SK-N-SH (cell line): ENCODE data around the gene HLA-DOB. TPM values are rescaled to one million over a fixed set of nuclear protein-coding genes. Genes with fewer than 3 reads are reported as not detected.

Source experiments
- CTCF ChIA-PET: fragments of 300-600, 350-600 bp; formaldehyde crosslinking; extraction: SDS; loops from one replicate; lab custom pipeline; 2021; lab: Yijun Ruan, JAX
- POLR2A ChIA-PET: fragments of 350-600 bp; sonication (Branson Sonifier 250); formaldehyde crosslinking; extraction: SDS; loops from one replicate; lab custom pipeline; 2020; ENCODE audit warnings: antibody characterized with exemption, inconsistent platforms; lab: Yijun Ruan, JAX
- DNase-seq: peaks from one replicate; pipeline ENCODE4 v3.0.0; 2012
- H2AFZ ChIP-seq: fragments of 200-600 bp; sonication (generic); 2 replicates; pipeline ENCODE4 v1.8.1; 2016; ENCODE audit warnings: antibody characterized with exemption, mild to moderate bottlenecking, low read depth
- H3F3A ChIP-seq: fragments of 200-600 bp; sonication (generic); replicated peaks from 2 replicates; pipeline ENCODE3; 2016; ENCODE audit warnings: antibody characterized with exemption, mild to moderate bottlenecking; ENCODE audit not compliant: insufficient read depth
- H3K27ac ChIP-seq, 2 experiments: fragments of 200-500 bp in 1 of 2; fragments of 200-600 bp in 1 of 2; sonication (Bioruptor generic) in 1 of 2; sonication (generic), shearing (Covaris generic) in 1 of 2; 2 replicates each; pipeline versions ENCODE4 v1.5.1 to v1.6.1; 2014 to 2016; ENCODE audit warnings: low read depth in 2 of 2, inconsistent platforms in 1 of 2, low read length in 1 of 2, mild to moderate bottlenecking in 1 of 2, mixed read lengths in 1 of 2
- H3K27me3 ChIP-seq: fragments of 200-600 bp; sonication (generic), shearing (Covaris generic); 2 replicates; pipeline ENCODE4 v1.6.1; 2016; ENCODE audit warnings: mixed run types; ENCODE audit not compliant: insufficient read depth
- H3K36me3 ChIP-seq, 2 experiments: fragments of 200-500 bp in 1 of 2; fragments of 200-600 bp in 1 of 2; sonication (Bioruptor generic) in 1 of 2; sonication (generic) in 1 of 2; replicated peaks in 1 of 2; 2 replicates each; pipeline versions ENCODE3 to v1.5.1; 2014 to 2016; ENCODE audit warnings: low read length in 1 of 2, mild to moderate bottlenecking in 1 of 2; ENCODE audit not compliant: insufficient read depth in 2 of 2, control insufficient read depth in 1 of 2
- H3K4me1 ChIP-seq, 2 experiments: fragments of 200-500 bp in 1 of 2; fragments of 200-600 bp in 1 of 2; sonication (Bioruptor generic) in 1 of 2; sonication (generic), shearing (Covaris generic) in 1 of 2; 2 replicates each; pipeline versions ENCODE4 v1.5.1 to v1.6.1; 2014 to 2016; ENCODE audit warnings: low read depth in 1 of 2, low read length in 1 of 2, mixed run types in 1 of 2; ENCODE audit not compliant: insufficient read depth in 2 of 2, control insufficient read depth in 1 of 2
- H3K4me2 ChIP-seq: fragments of 200-600 bp; sonication (generic), shearing (Covaris generic); 2 replicates; pipeline ENCODE4 v1.6.1; 2017; ENCODE audit warnings: mixed run types
- H3K4me3 ChIP-seq, 2 experiments: fragments of 200-500 bp in 1 of 2; fragments of 200-600 bp in 1 of 2; sonication (Bioruptor generic) in 1 of 2; sonication (generic), shearing (Covaris generic) in 1 of 2; 2 replicates each; pipeline versions ENCODE4 v1.5.1 to v1.8.1; 2014 to 2016; ENCODE audit warnings: low read depth in 2 of 2, inconsistent platforms in 1 of 2, low read length in 1 of 2, mild to moderate bottlenecking in 1 of 2, mixed read lengths in 1 of 2, moderate library complexity in 1 of 2
- H3K79me2 ChIP-seq: fragments of 200-600 bp; sonication (generic); 2 replicates; pipeline ENCODE4 v1.8.1; 2017; ENCODE audit warnings: mild to moderate bottlenecking; ENCODE audit not compliant: insufficient read depth
- H3K9ac ChIP-seq: fragments of 200-600 bp; sonication (generic); 2 replicates; pipeline ENCODE4 v1.6.1; 2017; ENCODE audit warnings: mixed run types
- H3K9me2 ChIP-seq: fragments of 200-600 bp; sonication (generic); 2 replicates; pipeline ENCODE4 v1.6.1; 2017; ENCODE audit warnings: mixed run types
- H3K9me3 ChIP-seq: fragments of 200-600 bp; sonication (generic); 2 replicates; pipeline ENCODE4 v1.6.1; 2017; ENCODE audit warnings: mixed run types, mild to moderate bottlenecking, moderate library complexity
- H4K20me1 ChIP-seq: fragments of 200-600 bp; sonication (generic); 2 replicates; pipeline ENCODE4 v1.6.1; 2017; ENCODE audit warnings: mild to moderate bottlenecking, mixed run types; ENCODE audit not compliant: insufficient read depth
- CTCF ChIP-seq: fragments of 200-600 bp; sonication (generic); IDR thresholded peaks from 2 replicates; pipeline ENCODE4 v1.6.1; 2017; ENCODE audit warnings: antibody characterized with exemption, mild to moderate bottlenecking, moderate library complexity
- EP300 ChIP-seq, 2 experiments: IDR thresholded peaks; 2 replicates each; pipeline versions ENCODE4 v1.4.0 to v1.6.1; 2012; ENCODE audit warnings: borderline replicate concordance in 1 of 2, low read depth in 1 of 2, low read length in 1 of 2
- GATA2 ChIP-seq: sonication (generic); formaldehyde crosslinking; IDR thresholded peaks from 2 replicates; pipeline ENCODE4 v1.5.0; 2020; ENCODE audit warnings: mild to moderate bottlenecking, missing genetic modification reagents
- MAX ChIP-seq: IDR thresholded peaks from 2 replicates; pipeline ENCODE4 v1.4.0; 2012; ENCODE audit warnings: low read depth
- NFIC ChIP-seq: IDR thresholded peaks from 2 replicates; pipeline ENCODE4 v1.4.0; 2012; ENCODE audit warnings: borderline replicate concordance
- NRF1 ChIP-seq: IDR thresholded peaks from 2 replicates; pipeline ENCODE4 v1.6.1; 2012; ENCODE audit warnings: low read depth, mild to moderate bottlenecking, low read length
- PBX3 ChIP-seq: IDR thresholded peaks from 2 replicates; pipeline ENCODE4; 2012
- REST ChIP-seq: IDR thresholded peaks from 2 replicates; pipeline ENCODE4 v1.6.1; 2012; ENCODE audit warnings: mild to moderate bottlenecking, low read depth, low read length, moderate library complexity
- RXRA ChIP-seq: IDR thresholded peaks from 2 replicates; pipeline ENCODE4 v1.4.0; 2012; ENCODE audit warnings: low read depth, mild to moderate bottlenecking, borderline replicate concordance
- SIN3A ChIP-seq: IDR thresholded peaks from 2 replicates; pipeline ENCODE4 v1.6.1; 2012; ENCODE audit warnings: low read depth, mild to moderate bottlenecking, low read length, moderate library complexity, borderline replicate concordance
- TAF1 ChIP-seq: IDR thresholded peaks from 2 replicates; pipeline ENCODE4 v1.6.1; 2012; ENCODE audit warnings: low read depth, mild to moderate bottlenecking, low read length, moderate library complexity, borderline replicate concordance
- TEAD4 ChIP-seq: IDR thresholded peaks from 2 replicates; pipeline ENCODE4 v1.4.0; 2012; ENCODE audit warnings: mild to moderate bottlenecking, borderline replicate concordance; ENCODE audit not compliant: insufficient read depth
- USF1 ChIP-seq: IDR thresholded peaks from 2 replicates; pipeline ENCODE4 v1.4.0; 2012; ENCODE audit warnings: low read depth, borderline replicate concordance
- WGBS: methylation state at CpG from one replicate; pipeline ENCODE4 v1.1.6; 2017; ENCODE audit warnings: low lambda C conversion rate; 5-methylcytosine and 5-hydroxymethylcytosine counted together
- polyA plus RNA-seq, 3 experiments: library from polyadenylated mRNA; depleted of rRNA; stranded (reverse); fragments of >200 nt; gene quantifications; 2 replicates each; pipeline ENCODE4 v1.2.3, GENCODE V29; 2012

The HLA-DOB gene
- polyA plus RNA-seq, 1 of the 3 experiments (the other 2 are of a cell fraction) = not detected

GRCh38 chr6:32815115-32815514, 1.7 kb downstream of the HLA-DOB start:
- Histone ChIP-seq H3F3A (no peaks in the 10 kb centered on the region), H3K4me2 (no peak overlapping the region), H3K79me2 (no peaks in the 10 kb centered on the region), H2AFZ (no peak overlapping the region), H4K20me1 (no peaks in the 10 kb centered on the region), H3K9me3 (no peaks in the 10 kb centered on the region), H3K36me3 (no peaks in the 10 kb centered on the region), H3K4me1 (no peaks in the 10 kb centered on the region), H3K9ac (no peak overlapping the region), H3K27me3 (peaks cover 40% of the 10 kb centered on the region), H3K27ac (no peak overlapping the region), H3K4me3 (no peak overlapping the region), H3K9me2 (no peaks in the 10 kb centered on the region)
- DNase-seq = no peak
- WGBS = 23% methylated on average over 5 of the region's 5 CpGs
- ChIA-PET POLR2A (no interaction called here), CTCF (interaction anchor here (0.7 to 1.0 kb wide), 2 partner anchors 16 to 23 kb away, joined by 3 read pairs; partner anchors contain the start of gene TAP2)
- TF ChIP-seq RXRA (no peak), MAX (no peak), TAF1 (no peak), PBX3 (no peak)

- H3K27ac ChIP-seq = no peak overlapping the region
- no peaks in the 10 kb centered on the region for H3K79me2 ChIP-seq
- WGBS = 63% methylated on average over 1 of the region's 2 CpGs
- ChIA-PET POLR2A (no interaction called here), CTCF (interaction anchor here (1.1 to 1.2 kb wide), 3 partner anchors 16 to 39 kb away, joined by 3 read pairs; partner anchors contain the start of genes PSMB9 and TAP1)
- H3K27me3 ChIP-seq = peaks cover 40% of the 10 kb centered on the region
- no peaks in the 10 kb centered on the region for H3K9me3 ChIP-seq
- DNase-seq = no peak
- no peaks in the 10 kb centered on the region for H3K4me1 ChIP-seq
- no peak overlapping the region for H3K4me3 ChIP-seq
- no peak overlapping the region for H2AFZ ChIP-seq
- no peaks in the 10 kb centered on the region for H4K20me1 ChIP-seq
- no peaks in the 10 kb centered on the region for H3K9me2 ChIP-seq
- no peak overlapping the region for H3K4me2 ChIP-seq
- no peaks in the 10 kb centered on the region for H3K36me3 ChIP-seq
- no peak for TF ChIP-seq PBX3
- no peak for TF ChIP-seq NFIC
- no peak for TF ChIP-seq CTCF
- TF ChIP-seq REST = no peak
- TF ChIP-seq TAF1 = no peak
- TF ChIP-seq USF1 = no peak
- no peak for TF ChIP-seq NRF1
- TF ChIP-seq SIN3A = no peak
- TF ChIP-seq TEAD4 = no peak
- no peak for TF ChIP-seq GATA2 (CRISPR knock-in tag)
- TF ChIP-seq EP300 (IDR thresholded peaks at IDR 0.05; ENCODE audit: borderline replicate concordance in 1 of 2, low read depth in 1 of 2, low read length in 1 of 2) = no peak
- TF ChIP-seq RXRA = no peak
- H3K9ac ChIP-seq = no peak overlapping the region
- no peaks in the 10 kb centered on the region for H3F3A ChIP-seq
Observed at GRCh38 chr6:32814145-32814544, 2.7 kb downstream of the HLA-DOB start.
